ENCODE results near the gene THRB. TPM values are rescaled to one million over a fixed set of nuclear protein-coding genes. Genes with fewer than 3 reads are reported as not detected.

The THRB gene
- polyA plus RNA-seq, 1 of the 3 experiments (the other 2 are of a cell fraction), result 0.02 TPM

GRCh38 chr3:24480497-24480896 is 14.2 kb downstream of the THRB start (continued):
- TF ChIP-seq REST (IDR thresholded peaks at IDR 0.05; ENCODE audit: low read depth, low read length) (no peak), TAF1 (IDR thresholded peaks at IDR 0.05; ENCODE audit: borderline replicate concordance, low read depth, low read length) (no peak), MAX (IDR thresholded peaks at IDR 0.05; ENCODE audit: low read depth) (no peak), POLR2AphosphoS5 (IDR thresholded peaks at IDR 0.05; ENCODE audit: low read depth, low read length) (no peak), GATA2 (CRISPR knock-in tag; IDR thresholded peaks at IDR 0.05) (no peak), SMC3 (IDR thresholded peaks at IDR 0.05; ENCODE audit: low read depth, low read length) (no peak), GABPA (IDR thresholded peaks at IDR 0.05; ENCODE audit: low read depth) (no peak), YY1 (IDR thresholded peaks at IDR 0.05; ENCODE audit: low read depth) (no peak), FOXM1 (IDR thresholded peaks at IDR 0.05; ENCODE audit: low read depth) (no peak)
- TF ChIP-seq, protein P1, sequence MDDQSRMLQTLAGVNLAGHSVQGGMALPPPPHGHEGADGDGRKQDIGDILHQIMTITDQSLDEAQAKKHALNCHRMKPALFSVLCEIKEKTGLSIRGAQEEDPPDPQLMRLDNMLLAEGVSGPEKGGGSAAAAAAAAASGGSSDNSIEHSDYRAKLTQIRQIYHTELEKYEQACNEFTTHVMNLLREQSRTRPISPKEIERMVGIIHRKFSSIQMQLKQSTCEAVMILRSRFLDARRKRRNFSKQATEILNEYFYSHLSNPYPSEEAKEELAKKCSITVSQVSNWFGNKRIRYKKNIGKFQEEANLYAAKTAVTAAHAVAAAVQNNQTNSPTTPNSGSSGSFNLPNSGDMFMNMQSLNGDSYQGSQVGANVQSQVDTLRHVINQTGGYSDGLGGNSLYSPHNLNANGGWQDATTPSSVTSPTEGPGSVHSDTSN (IDR thresholded peaks at IDR 0.05), result no peak

- no peak overlapping the region for H3K4me3 ChIP-seq (ENCODE audit: low read depth in 2 of 2, low read length in 1 of 2)
- DNase-seq, result no peak
- H3K4me1 ChIP-seq (ENCODE audit: control insufficient read depth in 1 of 2, insufficient read depth in 2 of 2, low read depth in 1 of 2, low read length in 1 of 2), result no peaks in the 10 kb centered on the region
- H3K36me3 ChIP-seq (replicated peaks in 1 of 2; ENCODE audit: control insufficient read depth in 1 of 2, insufficient read depth in 2 of 2, low read length in 1 of 2), result no peaks in the 10 kb centered on the region
- ChIA-PET CTCF (interaction anchor here (1.0 kb wide), 1 partner anchor 17 kb away, joined by 3 read pairs; no protein-coding TSS in a partner anchor), POLR2A (no interaction called here)
- no peaks in the 10 kb centered on the region for H3K9me2 ChIP-seq
- H3F3A ChIP-seq (replicated peaks; ENCODE audit: insufficient read depth), result no peaks in the 10 kb centered on the region
- no peaks in the 10 kb centered on the region for H3K79me2 ChIP-seq (ENCODE audit: insufficient read depth)
- no peak overlapping the region for H3K27ac ChIP-seq (ENCODE audit: low read depth in 2 of 2, low read length in 1 of 2)
- H3K9me3 ChIP-seq, result no peaks in the 10 kb centered on the region
- H3K9ac ChIP-seq, result no peak overlapping the region
- H4K20me1 ChIP-seq (ENCODE audit: insufficient read depth), result no peaks in the 10 kb centered on the region
- H3K4me2 ChIP-seq, result no peak overlapping the region
- no peak for TF ChIP-seq RXRA (IDR thresholded peaks at IDR 0.05; ENCODE audit: borderline replicate concordance, low read depth)
- no peaks in the 10 kb centered on the region for H3K27me3 ChIP-seq (ENCODE audit: insufficient read depth)
- no peak overlapping the region for H2AFZ ChIP-seq (ENCODE audit: low read depth)
Observed at GRCh38 chr3:24479816-24480215, 14.8 kb downstream of the THRB start.
